Measurements from ENCODE around the gene ARL4A. TPM values are rescaled to one million over a fixed set of nuclear protein-coding genes. Genes with fewer than 3 reads are reported as not detected.
A peak's percentile ranks its signal among the peaks of the same experiment; 100 is the strongest.
"Not testable (repeated sequence)": the region's sequence is repeated elsewhere in the genome, so short reads cannot be mapped to it uniquely, and the experiment has no call there.

ARL4A gene
- total RNA-seq, 4 donors from 2014 or later = 38.5 to 89.7 (median 72.7) TPM

- Histone ChIP-seq H3K27me3 (no peaks in the 10 kb centered on the region), H3K36me3 (no peaks in the 10 kb centered on the region), H3K27ac (peak overlapping the region; percentile 2 to 79)
Measured at GRCh38 chr7:12689451-12689850, 2.0 kb downstream of the ARL4A start.

GRCh38 chr7:12690041-12690878 is 2.8 kb downstream of the ARL4A start:
- no peaks in the 10 kb centered on the region for H3K9me3 ChIP-seq
- no peaks in the 10 kb centered on the region for H3K36me3 ChIP-seq
- DNase-seq = no peak
- peak overlapping the region; percentile 2 to 79 for H3K27ac ChIP-seq
- no peaks in the 10 kb centered on the region for H3K4me1 ChIP-seq
- H3K4me3 ChIP-seq = peak overlapping the region in 1 of 2 donors; percentile 12
- H3K27me3 ChIP-seq = no peaks in the 10 kb centered on the region
- TF ChIP-seq CTCF (IDR thresholded peaks at IDR 0.05) (no peak), POLR2A (IDR thresholded peaks at IDR 0.05) (no peak)
- intact Hi-C loops (cut with DNase I; ENCODE audit: low total_unique reads) = no loop called here

More at GRCh38 chr7:12689451-12689850, 2.0 kb downstream of the ARL4A start:
- Histone ChIP-seq H3K9me3 (no peaks in the 10 kb centered on the region), H3K4me1 (no peaks in the 10 kb centered on the region), H3K4me3 (peak overlapping the region; percentile 12 to 82)
- TF ChIP-seq POLR2A (IDR thresholded peaks at IDR 0.05) (no peak), CTCF (IDR thresholded peaks at IDR 0.05) (no peak)
- no peak for DNase-seq
- intact Hi-C loops (cut with DNase I; ENCODE audit: low total_unique reads) = no loop called here

GRCh38 chr7:12691388-12691787 is 4.0 kb downstream of the ARL4A start:
- H3K4me1 ChIP-seq; DNase-seq; H3K36me3 ChIP-seq; intact Hi-C loops (cut with DNase I; ENCODE audit: low total_unique reads); H3K9me3 ChIP-seq; H3K4me3 ChIP-seq; H3K27me3 ChIP-seq: not testable (repeated sequence)
- peak overlapping the region in 1 of 2 donors; percentile 79 for H3K27ac ChIP-seq

GRCh38 chr7:12692035-12692434 is 4.6 kb downstream of the ARL4A start:
- Histone ChIP-seq H3K27ac (peak overlapping the region in 1 of 2 donors; percentile 79), H3K9me3 (no peaks in the 10 kb centered on the region), H3K36me3 (no peaks in the 10 kb centered on the region), H3K27me3 (no peaks in the 10 kb centered on the region), H3K4me1 (no peaks in the 10 kb centered on the region), H3K4me3 (no peak overlapping the region)
- intact Hi-C loops (cut with DNase I; ENCODE audit: low total_unique reads) = no loop called here
- DNase-seq = no peak
- no peak for TF ChIP-seq CTCF (IDR thresholded peaks at IDR 0.05)
- TF ChIP-seq POLR2A (IDR thresholded peaks at IDR 0.05) = no peak

GRCh38 chr7:12692479-12693259 is 5.2 kb downstream of the ARL4A start:
- Histone ChIP-seq H3K27me3 (no peaks in the 10 kb centered on the region), H3K4me1 (no peaks in the 10 kb centered on the region), H3K36me3 (no peaks in the 10 kb centered on the region), H3K4me3 (no peak overlapping the region), H3K9me3 (no peaks in the 10 kb centered on the region), H3K27ac (no peak overlapping the region)
- intact Hi-C loops (cut with DNase I; ENCODE audit: low total_unique reads) = no loop called here
- no peak for TF ChIP-seq CTCF (IDR thresholded peaks at IDR 0.05)
- no peak for TF ChIP-seq POLR2A (IDR thresholded peaks at IDR 0.05)
- no peak for DNase-seq
